Epidermal melanocyte (primary cell): ENCODE measurements around the gene FRMD4B.

Source experiments
- DNase-seq: peaks from one replicate; pipeline ENCODE4 v3.0.0; 2011; ENCODE audit warnings: low spot score; ENCODE audit not compliant: insufficient read length

The FRMD4B gene

DNA sequence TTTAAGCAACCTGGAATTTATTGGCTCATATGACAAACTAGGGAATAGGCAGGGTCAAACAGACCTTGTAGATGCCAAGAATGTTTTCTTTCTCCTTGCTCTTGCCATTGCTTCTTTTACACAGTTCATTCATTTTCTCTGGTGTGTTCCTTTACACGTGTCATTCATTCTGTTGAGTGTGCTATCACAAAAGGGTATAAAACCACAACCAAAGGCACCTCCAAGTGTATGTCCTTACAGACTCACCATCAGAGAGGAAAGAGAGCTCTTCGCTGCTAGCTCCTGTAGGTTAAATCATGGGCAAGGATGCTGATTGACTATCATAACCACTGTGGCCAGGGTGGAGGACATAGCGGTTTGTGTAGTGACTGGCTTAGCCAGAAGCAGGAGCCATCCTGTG lies 19.2 kb upstream of the FRMD4B start:
- no peak for DNase-seq

GRCh38 chr3:69403454-69403853 lies 17.6 kb upstream of the FRMD4B start:
- DNase-seq, result no peak

- no peak for DNase-seq
Measured at GRCh38 chr3:69400683-69401082, 14.8 kb upstream of the FRMD4B start.

- DNase-seq, result no peak
Measured at GRCh38 chr3:69392850-69393249, 7.0 kb upstream of the FRMD4B start.

- no peak for DNase-seq
Measured at GRCh38 chr3:69392415-69392814, 6.5 kb upstream of the FRMD4B start.

DNA sequence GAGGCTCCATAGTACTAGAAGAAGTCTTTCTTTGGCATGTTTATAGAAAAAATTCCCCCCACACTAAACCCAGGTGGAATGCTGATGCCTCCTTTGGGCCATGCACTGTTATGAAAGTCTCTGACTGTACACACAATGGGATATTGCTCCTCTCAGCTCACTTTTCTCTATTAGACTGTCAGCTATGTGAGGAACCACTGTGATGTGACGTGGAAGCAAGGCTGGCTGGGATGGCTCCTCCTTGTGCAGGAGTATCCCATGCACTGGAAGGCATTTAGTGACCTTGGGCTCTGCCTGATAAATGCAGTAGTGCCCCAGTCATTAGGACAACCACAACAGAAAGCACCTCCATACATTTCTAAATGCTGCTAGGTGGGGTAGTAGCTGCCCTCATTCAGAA lies 5.7 kb upstream of the FRMD4B start:
- DNase-seq, result no peak

GRCh38 chr3:69390771-69391170 lies 4.9 kb upstream of the FRMD4B start:
- no peak for DNase-seq

DNA sequence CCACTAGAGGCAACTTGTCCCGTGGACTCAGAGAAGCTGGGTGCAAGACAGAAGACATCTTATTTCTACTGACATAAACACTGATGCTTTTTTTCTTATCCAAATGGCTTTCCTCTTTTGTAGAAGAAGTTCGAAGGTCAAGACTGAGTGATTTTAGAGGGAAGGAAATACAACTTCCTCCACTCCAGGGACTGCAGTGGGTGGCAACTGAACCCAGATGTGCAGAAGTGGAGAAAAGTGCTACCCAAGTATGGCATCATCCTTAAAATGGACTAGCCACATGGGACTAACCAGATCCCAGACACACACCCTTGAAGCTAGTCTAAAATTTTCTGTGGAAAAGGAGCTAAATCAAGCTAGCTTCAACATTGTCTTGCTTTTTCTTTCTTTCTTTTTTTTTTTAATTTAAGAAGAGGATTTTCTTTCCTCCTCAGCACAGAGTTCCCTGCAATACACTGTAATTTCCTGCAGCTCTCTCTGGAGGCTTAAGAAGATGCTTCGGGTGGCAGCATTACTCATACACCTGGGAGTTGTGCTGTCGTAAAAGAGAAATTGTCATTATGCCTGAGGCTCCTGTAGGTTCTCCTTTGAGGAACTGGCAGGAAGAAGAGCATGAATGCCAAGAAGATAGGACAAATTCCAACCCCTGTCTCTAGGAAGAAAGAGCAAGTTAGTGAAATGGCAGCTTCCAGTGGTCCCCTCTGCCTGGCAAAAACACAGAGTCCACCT lies 3.8 kb upstream of the FRMD4B start:
- DNase-seq, result no peak

- DNase-seq, result no peak
Measured at GRCh38 chr3:69388241-69388640, 2.4 kb upstream of the FRMD4B start.

- DNase-seq, result no peak
Measured at GRCh38 chr3:69386556-69387385, 883 bp upstream of the FRMD4B start.

GRCh38 chr3:69385123-69385722 lies 665 bp downstream of the FRMD4B start:
- DNase-seq, result no peak

DNA sequence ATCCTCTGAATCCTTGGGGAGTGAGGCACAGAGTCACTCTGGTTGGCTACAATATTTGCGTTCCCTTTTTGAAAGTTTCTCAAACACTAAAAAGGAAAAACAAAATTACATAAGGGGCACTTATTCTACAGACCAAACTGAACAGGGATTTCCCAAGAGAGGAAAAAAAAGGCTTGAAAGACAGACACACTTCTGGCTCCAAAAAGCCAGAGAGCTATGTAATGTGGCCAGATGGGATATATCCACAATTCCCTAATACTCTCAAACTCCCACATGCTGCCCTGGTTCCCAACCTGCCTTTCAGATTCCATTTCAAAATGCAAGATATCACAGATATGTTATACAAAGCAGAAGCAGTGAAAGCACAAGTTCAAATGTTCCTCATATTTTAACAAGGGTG lies 1.6 kb downstream of the FRMD4B start:
- no peak for DNase-seq

DNA sequence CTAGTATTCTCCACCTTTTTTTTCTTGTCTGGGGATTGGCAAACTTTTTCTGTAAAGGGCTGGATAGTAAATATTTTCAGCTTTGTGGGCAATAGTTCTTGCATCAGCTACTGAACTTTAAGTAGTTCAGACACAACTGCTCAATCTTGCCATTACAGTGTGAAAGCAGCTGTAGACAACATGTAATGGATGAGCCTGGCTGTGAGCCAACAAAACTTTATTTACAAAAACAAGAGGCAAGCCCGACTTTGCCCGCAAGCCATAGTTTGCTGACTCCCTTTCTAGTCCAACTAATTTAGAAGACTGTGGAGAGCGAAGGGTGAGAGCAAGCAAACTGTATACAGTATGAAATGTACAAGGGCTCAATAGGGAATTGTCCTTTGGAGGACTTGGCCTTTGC lies 6.2 kb downstream of the FRMD4B start:
- no peak for DNase-seq

- DNase-seq, result no peak
Measured at GRCh38 chr3:69378112-69378802, 7.6 kb downstream of the FRMD4B start.

GRCh38 chr3:69377262-69377661 lies 8.6 kb downstream of the FRMD4B start:
- DNase-seq, result no peak

- no peak for DNase-seq
Measured at GRCh38 chr3:69376731-69377130, 9.2 kb downstream of the FRMD4B start.

DNA sequence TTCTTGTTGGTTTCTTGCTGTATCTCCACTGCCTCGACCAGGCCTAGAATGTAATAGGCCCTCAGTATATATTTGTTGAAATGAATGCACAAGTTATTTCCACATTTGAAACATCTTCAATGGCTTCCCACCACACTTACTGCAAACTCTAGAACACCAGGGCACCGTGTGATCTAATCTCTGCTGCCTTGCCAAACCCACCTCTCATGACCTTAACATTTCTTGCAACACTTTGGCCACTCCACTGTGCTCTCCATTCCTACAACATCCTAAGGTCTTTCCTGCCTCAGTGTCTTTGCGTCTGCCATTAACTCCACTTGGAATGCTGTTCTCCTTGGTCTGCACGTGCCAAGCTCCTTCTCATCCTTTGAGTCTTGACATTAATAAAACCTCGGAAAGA lies 14.1 kb downstream of the FRMD4B start:
- no peak for DNase-seq

DNA sequence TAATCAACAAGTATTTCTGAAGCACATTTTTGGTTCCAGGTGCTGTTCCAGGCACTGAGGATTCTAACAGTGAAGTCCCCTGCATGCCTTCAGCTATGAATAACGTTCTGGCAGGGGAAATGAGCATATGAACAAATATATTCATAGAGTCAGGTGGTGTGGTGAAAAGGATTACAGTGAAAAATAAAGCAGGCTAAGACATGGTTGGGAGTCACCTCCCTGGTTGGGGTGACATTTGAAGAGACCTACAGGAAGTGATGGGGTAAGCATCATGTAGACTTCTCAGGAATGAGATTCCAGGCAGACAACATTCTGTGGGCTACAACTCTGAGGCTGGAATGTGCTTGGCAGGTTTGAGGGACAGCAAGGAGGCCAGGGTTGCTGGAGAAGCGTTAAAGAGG lies 15.0 kb downstream of the FRMD4B start:
- no peak for DNase-seq

DNA sequence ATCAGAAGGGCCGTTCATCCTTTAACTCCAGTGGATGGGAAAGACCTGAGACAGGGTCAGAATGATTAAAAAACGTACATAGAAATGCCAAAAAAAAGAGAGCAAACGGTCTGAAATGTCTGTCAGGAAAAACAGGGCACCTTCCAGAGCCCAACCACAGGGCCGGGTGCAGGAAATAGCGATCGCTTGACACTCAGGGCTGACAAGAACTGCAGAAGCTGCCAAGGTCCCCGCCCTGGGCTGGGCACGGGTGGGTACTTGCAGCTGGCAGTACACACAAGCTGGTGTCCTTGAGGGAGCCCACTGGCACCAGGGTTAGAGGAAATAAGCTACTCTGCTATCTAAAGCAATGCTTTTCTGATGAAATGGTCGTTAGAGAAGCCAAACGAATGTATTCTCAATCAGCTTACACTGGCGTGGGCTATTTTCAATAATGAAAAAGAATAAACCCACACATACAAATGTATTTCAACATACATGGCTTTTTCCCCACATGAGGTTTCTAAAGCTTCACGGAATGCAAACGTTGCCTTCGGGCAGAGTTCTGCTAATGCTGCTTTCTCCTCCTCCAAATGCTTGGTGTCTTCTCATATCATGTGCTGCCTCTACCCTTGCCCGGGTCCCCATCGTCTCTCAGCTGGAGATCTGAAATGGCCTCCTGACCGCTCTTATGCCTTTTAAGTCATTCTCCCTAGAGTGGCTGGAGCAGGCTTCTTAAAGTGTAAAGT lies 15.6 kb downstream of the FRMD4B start:
- no peak for DNase-seq

- no peak for DNase-seq
Measured at GRCh38 chr3:69368129-69368741, 17.7 kb downstream of the FRMD4B start.

GRCh38 chr3:69367586-69367985 lies 18.3 kb downstream of the FRMD4B start:
- DNase-seq, result no peak
